Liver (tissue), 9 donors: ENCODE data around the gene FRMD4A. TPM values are rescaled to one million over a fixed set of nuclear protein-coding genes. Genes with fewer than 3 reads are reported as not detected.

ENCODE experiments used
- DNase-seq: peaks from one replicate; pipeline ENCODE4 v3.0.0-alpha.2; 2017; ENCODE audit warnings: low spot score
- H3K27ac ChIP-seq, 2 donors: one replicate each; pipeline ENCODE4 v1.7.0; 2013; ENCODE audit warnings: inconsistent platforms in 2 of 2, low read length in 2 of 2, control low read depth in 1 of 2, low read depth in 1 of 2, mild to moderate bottlenecking in 1 of 2
- H3K27me3 ChIP-seq, 4 donors: one replicate each; pipeline versions ENCODE4 v1.6.1 to v1.7.0; 2013; ENCODE audit warnings: low read length in 3 of 4, inconsistent platforms in 1 of 4, mild to moderate bottlenecking in 1 of 4, moderate library complexity in 1 of 4; ENCODE audit not compliant: control insufficient read depth in 4 of 4, insufficient read depth in 4 of 4
- H3K36me3 ChIP-seq, 4 donors: one replicate each; pipeline versions ENCODE4 v1.6.1 to v1.7.0; 2013; ENCODE audit warnings: low read length in 3 of 4, mild to moderate bottlenecking in 3 of 4, low read depth in 1 of 4, moderate library complexity in 1 of 4; ENCODE audit not compliant: control insufficient read depth in 4 of 4, insufficient read depth in 3 of 4
- H3K4me1 ChIP-seq, 4 donors: one replicate each; pipeline versions ENCODE4 v1.6.1 to v1.7.0; 2013; ENCODE audit warnings: low read length in 3 of 4, mild to moderate bottlenecking in 3 of 4, moderate library complexity in 1 of 4; ENCODE audit not compliant: control insufficient read depth in 4 of 4, insufficient read depth in 4 of 4
- H3K4me3 ChIP-seq, 3 donors: one replicate each; pipeline versions ENCODE4 v1.6.1 to v1.7.0; 2013; ENCODE audit warnings: low read length in 3 of 3, control low read depth in 1 of 3, low read depth in 1 of 3, mild to moderate bottlenecking in 1 of 3
- H3K9ac ChIP-seq, 2 donors: one replicate each; pipeline ENCODE4 v1.7.0; 2013; ENCODE audit warnings: low read length in 2 of 2, mild to moderate bottlenecking in 2 of 2, moderate library complexity in 2 of 2, control low read depth in 1 of 2, low read depth in 1 of 2
- H3K9me3 ChIP-seq, 4 donors: one replicate each; pipeline versions ENCODE4 v1.6.1 to v1.7.0; 2013; ENCODE audit warnings: low read length in 3 of 4; ENCODE audit not compliant: control insufficient read depth in 4 of 4
- ATF3 ChIP-seq: IDR thresholded peaks from 2 replicates; pipeline ENCODE4 v1.6.1; 2016; ENCODE audit warnings: antibody characterized with exemption
- CTCF ChIP-seq: fragments of 150-350 bp; IDR thresholded peaks from 2 replicates; pipeline ENCODE4 v1.5.1; 2017; ENCODE audit warnings: improper control_type of control experiment, low read depth, low read length; ENCODE audit not compliant: missing input control
- EGR1 ChIP-seq, 2 donors: IDR thresholded peaks; 2 replicates each; pipeline ENCODE4 v1.6.1; 2016 to 2018; ENCODE audit warnings: antibody characterized with exemption in 2 of 2, low read depth in 2 of 2
- FOXA1 ChIP-seq: IDR thresholded peaks from 2 replicates; pipeline ENCODE4 v1.6.1; 2016; ENCODE audit warnings: antibody characterized with exemption
- FOXA2 ChIP-seq: IDR thresholded peaks from 2 replicates; pipeline ENCODE4 v1.6.1; 2016; ENCODE audit warnings: antibody characterized with exemption
- GABPA ChIP-seq, 2 donors: IDR thresholded peaks in 1 of 2; conservative IDR thresholded peaks in 1 of 2; 2 replicates each; pipeline ENCODE4 v1.6.1; 2016; ENCODE audit warnings: antibody characterized with exemption in 2 of 2, mild to moderate bottlenecking in 1 of 2, moderate library complexity in 1 of 2
- HNF4A ChIP-seq, 2 donors: conservative IDR thresholded peaks; 2 replicates each; pipeline ENCODE4 v1.6.1; 2016; ENCODE audit warnings: antibody characterized with exemption in 2 of 2, mild to moderate bottlenecking in 2 of 2
- HNF4G ChIP-seq: IDR thresholded peaks from 2 replicates; pipeline ENCODE4 v1.6.1; 2016; ENCODE audit warnings: antibody characterized with exemption
- JUND ChIP-seq, 2 donors: IDR thresholded peaks; 2 replicates each; pipeline ENCODE4 v1.6.1; 2016; ENCODE audit warnings: antibody characterized with exemption in 2 of 2
- MAX ChIP-seq: IDR thresholded peaks from 2 replicates; pipeline ENCODE4 v1.6.1; 2016; ENCODE audit warnings: antibody characterized with exemption
- NR2F2 ChIP-seq: IDR thresholded peaks from 2 replicates; pipeline ENCODE4 v1.6.1; 2016; ENCODE audit warnings: antibody characterized with exemption
- RAD21 ChIP-seq, 2 donors: IDR thresholded peaks; 2 replicates each; pipeline ENCODE4 v1.6.1; 2016; ENCODE audit warnings: antibody characterized with exemption in 2 of 2, mild to moderate bottlenecking in 2 of 2
- REST ChIP-seq: IDR thresholded peaks from 2 replicates; pipeline ENCODE4 v1.6.1; 2016; ENCODE audit warnings: antibody characterized with exemption, mild to moderate bottlenecking
- RXRA ChIP-seq, 2 donors: IDR thresholded peaks; 2 replicates each; pipeline ENCODE4 v1.6.1; 2017 to 2018; ENCODE audit warnings: antibody characterized with exemption in 2 of 2, mild to moderate bottlenecking in 1 of 2
- SP1 ChIP-seq: IDR thresholded peaks from 2 replicates; pipeline ENCODE4 v1.6.1; 2018; ENCODE audit warnings: antibody characterized with exemption, mild to moderate bottlenecking
- TAF1 ChIP-seq: conservative IDR thresholded peaks from 2 replicates; pipeline ENCODE4 v1.6.1; 2016; ENCODE audit warnings: antibody characterized with exemption, mild to moderate bottlenecking
- YY1 ChIP-seq: IDR thresholded peaks from 2 replicates; pipeline ENCODE4 v1.6.1; 2016; ENCODE audit warnings: antibody characterized with exemption, mild to moderate bottlenecking
- ZBTB33 ChIP-seq: IDR thresholded peaks from 2 replicates; pipeline ENCODE4 v1.6.1; 2016; ENCODE audit warnings: antibody characterized with exemption
- WGBS: extraction: QIAGEN DNeasy Blood & Tissue Kit; methylation state at CpG from one replicate; pipeline ENCODE4 v1.1.7; 2013; 5-methylcytosine and 5-hydroxymethylcytosine counted together
- polyA plus RNA-seq, 2 donors: library from polyadenylated mRNA; stranded (reverse) in 1 of 2; unstranded in 1 of 2; fragments of 200-250 nt in 1 of 2; fragments of >200 nt in 1 of 2; fragmentation: Nextera tagmentation in 1 of 2; extraction: Ambion mirVana in 1 of 2; gene quantifications; one replicate each; pipeline versions ENCODE4 v1.2.1 to v1.2.3, GENCODE V29; 2013 to 2015
- total RNA-seq, 2 donors: library from RNA; depleted of rRNA; stranded (reverse); fragments of >200 nt; gene quantifications; one replicate each; pipeline ENCODE4 v1.2.3, GENCODE V29; 2014
- donor health status: healthy.
- donor health status: healthy.
- donor health status: healthy.
- donor health status: healthy.
- donor health status: healthy.

The FRMD4A gene
- total and polyA plus RNA-seq, 4 donors: 8.2 to 34.3 (median 13.1) TPM

- Histone ChIP-seq H3K4me3 (no peak overlapping the region), H3K4me1 (peaks cover 0 to 3% (median 1%) of the 10 kb centered on the region in 4 donors), H3K36me3 (no peaks in the 10 kb centered on the region), H3K27ac (no peak overlapping the region), H3K9ac (no peak overlapping the region), H3K27me3 (no peaks in the 10 kb centered on the region), H3K9me3 (no peaks in the 10 kb centered on the region)
- DNase-seq: no peak
- TF ChIP-seq HNF4G: no peak
- TF ChIP-seq HNF4A (conservative IDR thresholded peaks at IDR 0.05): no peak
- no peak for TF ChIP-seq SP1
- no peak for TF ChIP-seq GABPA (IDR thresholded peaks at IDR 0.05 in 1 of 2, conservative IDR thresholded peaks at IDR 0.05 in 1 of 2)
- TF ChIP-seq EGR1 (IDR thresholded peaks at IDR 0.05; ENCODE audit: low read depth in 2 of 2): no peak
- no peak for TF ChIP-seq ZBTB33
- TF ChIP-seq REST: no peak
These were observed 515.0 kb downstream of the FRMD4A start for GRCh38 chr10:13815756-13816155.

- DNase-seq: no peak
- no peak for TF ChIP-seq REST
- TF ChIP-seq FOXA1: no peak
- TF ChIP-seq ZBTB33: no peak
- no peak for TF ChIP-seq RXRA (IDR thresholded peaks at IDR 0.05)
- no peak for TF ChIP-seq EGR1 (IDR thresholded peaks at IDR 0.05; ENCODE audit: low read depth in 2 of 2)
- no peak for TF ChIP-seq CTCF
- no peak for TF ChIP-seq YY1
- no peak for TF ChIP-seq GABPA (IDR thresholded peaks at IDR 0.05 in 1 of 2, conservative IDR thresholded peaks at IDR 0.05 in 1 of 2)
- TF ChIP-seq HNF4A (conservative IDR thresholded peaks at IDR 0.05): no peak
- TF ChIP-seq JUND (IDR thresholded peaks at IDR 0.05): no peak
- no peak for TF ChIP-seq SP1
- no peak for TF ChIP-seq NR2F2
- TF ChIP-seq FOXA2: no peak
- no peak for TF ChIP-seq MAX
- TF ChIP-seq RAD21 (IDR thresholded peaks at IDR 0.05): no peak
- no peak for TF ChIP-seq ATF3
- TF ChIP-seq TAF1: no peak
- TF ChIP-seq HNF4G: no peak
- Histone ChIP-seq H3K27me3 (no peaks in the 10 kb centered on the region), H3K36me3 (no peaks in the 10 kb centered on the region), H3K4me3 (no peak overlapping the region), H3K9ac (no peak overlapping the region), H3K4me1 (peaks cover 0 to 6% (median 1%) of the 10 kb centered on the region in 4 donors), H3K9me3 (no peaks in the 10 kb centered on the region), H3K27ac (no peak overlapping the region)
- WGBS: 91% methylated on average over 5 of the region's 5 CpGs
These were observed 517.2 kb downstream of the FRMD4A start for GRCh38 chr10:13813550-13813949.
